ENCODE data around the gene CCL16. TPM values are rescaled to one million over a fixed set of nuclear protein-coding genes. Genes with fewer than 3 reads are reported as not detected.

The CCL16 gene
- total and polyA plus RNA-seq, 2 of the 8 experiments (the other 6 are each of a cell fraction or from before 2014, with no cell fraction given), result not detected

DNA sequence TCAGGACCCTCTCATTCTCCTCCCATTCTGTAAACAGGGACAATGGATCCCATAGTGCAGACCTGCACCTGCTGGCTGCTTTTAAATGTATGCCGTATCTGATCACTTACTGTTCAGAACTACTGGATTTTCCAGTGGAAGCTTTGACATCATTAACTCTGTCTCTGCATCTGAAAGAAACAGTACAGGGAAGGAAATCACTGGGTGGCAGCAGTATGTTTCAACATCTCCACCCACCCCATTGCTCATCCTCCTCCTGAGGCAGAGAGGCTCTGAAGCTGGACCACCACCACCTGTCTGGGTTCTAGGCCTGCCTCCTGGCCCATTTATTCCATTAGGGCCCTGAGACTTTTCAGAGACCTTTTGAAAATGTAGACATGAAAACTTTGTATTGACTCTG, 17.5 kb upstream of the CCL16 start:
- no peak overlapping the region for H3K23ac ChIP-seq (ENCODE audit: insufficient read length)
- POLR2A ChIA-PET (ENCODE audit: partially characterized antibody), result no interaction called here
- no peak for TF ChIP-seq ASH2L (IDR thresholded peaks at IDR 0.05; ENCODE audit: low read length)
- TF ChIP-seq SUZ12 (IDR thresholded peaks at IDR 0.05; ENCODE audit: low read length), result no peak
- TF ChIP-seq, protein P1, sequence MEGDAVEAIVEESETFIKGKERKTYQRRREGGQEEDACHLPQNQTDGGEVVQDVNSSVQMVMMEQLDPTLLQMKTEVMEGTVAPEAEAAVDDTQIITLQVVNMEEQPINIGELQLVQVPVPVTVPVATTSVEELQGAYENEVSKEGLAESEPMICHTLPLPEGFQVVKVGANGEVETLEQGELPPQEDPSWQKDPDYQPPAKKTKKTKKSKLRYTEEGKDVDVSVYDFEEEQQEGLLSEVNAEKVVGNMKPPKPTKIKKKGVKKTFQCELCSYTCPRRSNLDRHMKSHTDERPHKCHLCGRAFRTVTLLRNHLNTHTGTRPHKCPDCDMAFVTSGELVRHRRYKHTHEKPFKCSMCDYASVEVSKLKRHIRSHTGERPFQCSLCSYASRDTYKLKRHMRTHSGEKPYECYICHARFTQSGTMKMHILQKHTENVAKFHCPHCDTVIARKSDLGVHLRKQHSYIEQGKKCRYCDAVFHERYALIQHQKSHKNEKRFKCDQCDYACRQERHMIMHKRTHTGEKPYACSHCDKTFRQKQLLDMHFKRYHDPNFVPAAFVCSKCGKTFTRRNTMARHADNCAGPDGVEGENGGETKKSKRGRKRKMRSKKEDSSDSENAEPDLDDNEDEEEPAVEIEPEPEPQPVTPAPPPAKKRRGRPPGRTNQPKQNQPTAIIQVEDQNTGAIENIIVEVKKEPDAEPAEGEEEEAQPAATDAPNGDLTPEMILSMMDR (IDR thresholded peaks at IDR 0.05; ENCODE audit: control extremely low read depth in 1 of 3, insufficient read depth in 1 of 3, low read depth in 1 of 3, low read length in 3 of 3), result no peak
- no peak for TF ChIP-seq SIRT6 (IDR thresholded peaks at IDR 0.05; ENCODE audit: low read length)
- TF ChIP-seq SAP30 (IDR thresholded peaks at IDR 0.05; ENCODE audit: insufficient read depth, insufficient replicate concordance, low read length), result no peak
- TF ChIP-seq HDAC6 (IDR thresholded peaks at IDR 0.05; ENCODE audit: low read depth, low read length), result no peak
- no peak for TF ChIP-seq RXRA (IDR thresholded peaks at IDR 0.05; ENCODE audit: insufficient read depth, low read depth, low read length)
- no peak for TF ChIP-seq RAD21 (IDR thresholded peaks at IDR 0.05 in 1 of 2, conservative IDR thresholded peaks at IDR 0.05 in 1 of 2; ENCODE audit: low read depth in 2 of 2, low read length in 2 of 2)
- TF ChIP-seq SRF (IDR thresholded peaks at IDR 0.05; ENCODE audit: low read depth, low read length), result no peak
- TF ChIP-seq SP4 (IDR thresholded peaks at IDR 0.05; ENCODE audit: low read length), result no peak
- no peak for TF ChIP-seq EGR1 (IDR thresholded peaks at IDR 0.05; ENCODE audit: borderline replicate concordance, low read depth, low read length)
- no peak for TF ChIP-seq FOSL1 (IDR thresholded peaks at IDR 0.05; ENCODE audit: insufficient read depth, low read depth, low read length)

More for the DNA sequence above, 17.5 kb upstream of the CCL16 start:
- Histone ChIP-seq H4K91ac (replicated peaks; ENCODE audit: insufficient read length, low read length) (no peak overlapping the region), H3K23me2 (ENCODE audit: low read depth, low read length) (no peaks in the 10 kb centered on the region), H2AFZ (ENCODE audit: low read length) (no peak overlapping the region), H3K36me3 (ENCODE audit: control insufficient read depth in 2 of 4, insufficient read depth in 4 of 4, low read length in 3 of 4) (no peaks in the 10 kb centered on the region), H3K79me1 (ENCODE audit: low read depth, low read length) (no peaks in the 10 kb centered on the region), H3K27me3 (replicated peaks in 1 of 4; ENCODE audit: control insufficient read depth in 3 of 4, extremely low read depth in 1 of 4, insufficient read depth in 3 of 4, low read length in 3 of 4) (no peaks in the 10 kb centered on the region), H2BK5ac (ENCODE audit: low read depth, low read length) (no peak overlapping the region), H3K4me1 (replicated peaks in 1 of 4; ENCODE audit: control insufficient read depth in 3 of 4, insufficient read depth in 4 of 4, low read length in 3 of 4) (0 out of 7 replicates have a peak, but pooled peaks cover 0 to 2% (median 0%) of the 10 kb centered on the region in 4 experiments), H3K14ac (ENCODE audit: insufficient read length) (no peak overlapping the region), H3K18ac (ENCODE audit: extremely low read depth, low read length) (no peak overlapping the region), H2AK5ac (ENCODE audit: low read depth, low read length) (no peak overlapping the region), H3K4me3 (ENCODE audit: extremely low read depth in 1 of 4, insufficient read depth in 2 of 4, low read depth in 3 of 4, low read length in 4 of 4) (no peak overlapping the region), H3K9ac (replicated peaks in 1 of 4; ENCODE audit: extremely low read depth in 1 of 4, low read depth in 3 of 4, low read length in 3 of 4) (no peak overlapping the region), H2BK12ac (ENCODE audit: low read depth, low read length) (no peak overlapping the region), H3K79me2 (ENCODE audit: control insufficient read depth in 1 of 2, insufficient read depth in 2 of 2, low read length in 2 of 2) (no peaks in the 10 kb centered on the region), H3K56ac (replicated peaks; ENCODE audit: insufficient read length, low read depth, low read length) (no peak overlapping the region), H4K5ac (ENCODE audit: insufficient read length, low read depth, low read length) (no peak overlapping the region), H2BK15ac (ENCODE audit: low read length) (no peak overlapping the region), H4K20me1 (replicated peaks in 1 of 2; ENCODE audit: control insufficient read depth in 1 of 2, insufficient read depth in 2 of 2, low read length in 2 of 2) (no peaks in the 10 kb centered on the region), H4K8ac (ENCODE audit: extremely low read depth, insufficient read depth, low read length) (no peak overlapping the region), H3K27ac (ENCODE audit: low read depth, low read length) (no peak overlapping the region), H3K9me3 (ENCODE audit: insufficient read depth in 2 of 2, low read depth in 1 of 2, low read length in 1 of 2) (no peaks in the 10 kb centered on the region), H2BK120ac (replicated peaks; ENCODE audit: low read depth, low read length) (no peak overlapping the region), H3K4me2 (ENCODE audit: insufficient read depth in 1 of 2, low read depth in 2 of 2, low read length in 2 of 2) (no peak overlapping the region), H3K4ac (replicated peaks; ENCODE audit: insufficient read length, low read depth, low read length) (no peak overlapping the region), H2BK20ac (ENCODE audit: low read length) (no peak overlapping the region)
- 100% methylated on average over 1 of the region's 1 CpG; no CpG with 5 or more reads in 1 of the 2 experiments for WGBS, 2 experiments (ENCODE audit: extremely low coverage in 1 of 2, insufficient coverage in 1 of 2, insufficient read length in 1 of 2, insufficient replicate concordance in 2 of 2, low coverage in 1 of 2, low lambda C conversion rate in 2 of 2, missing lambda C conversion rate in 1 of 2)
- FAIRE-seq (no peak), DNase-seq (ENCODE audit: low read depth in 1 of 2, low spot score in 2 of 2) (no peak)
- CTCF ChIA-PET (ENCODE audit: partially characterized antibody), result interaction anchor here (1.3 kb wide), 1 partner anchor 75 kb away, joined by 3 read pairs; no protein-coding TSS in a partner anchor

Measured in H1 (cell line).